ENCODE data around the gene OR10C1. TPM values are rescaled to one million over a fixed set of nuclear protein-coding genes. Genes with fewer than 3 reads are reported as not detected.

The OR10C1 gene
- total RNA-seq, 1 experiment from 2014 or later, result not detected

DNA sequence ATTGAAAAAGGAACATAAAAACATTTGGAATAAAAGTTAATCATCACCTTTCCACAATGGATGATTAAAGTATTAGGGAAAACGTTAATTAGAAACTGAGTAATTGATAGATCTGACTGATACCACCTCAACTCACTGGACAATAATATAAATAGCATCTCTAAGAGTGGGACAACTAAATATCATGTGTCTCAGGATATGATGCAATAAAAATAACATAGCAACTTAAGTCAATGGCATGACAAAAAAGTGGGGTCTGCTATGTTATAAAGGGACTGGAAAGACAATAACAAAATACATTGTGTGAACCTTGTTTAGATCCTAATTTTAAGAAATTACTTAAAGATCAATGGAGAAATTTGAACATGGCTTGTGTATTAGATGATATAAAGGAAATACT is 14.0 kb upstream of the OR10C1 start:
- Histone ChIP-seq H3K27ac (ENCODE audit: low read depth, low read length) (no peak overlapping the region), H3K27me3 (ENCODE audit: insufficient read depth, low read length) (peaks cover 2% of the 10 kb centered on the region; the same call in 1 of the 2 replicates), H3K4me3 (replicated peaks in 1 of 2; ENCODE audit: low read depth in 1 of 2, low read length in 2 of 2) (no peak overlapping the region), H4K20me1 (ENCODE audit: insufficient read depth) (no peaks in the 10 kb centered on the region), H3K4me2 (ENCODE audit: low read length) (no peak overlapping the region), H3K36me3 (ENCODE audit: control insufficient read depth in 1 of 2, insufficient read depth in 2 of 2, low read length in 2 of 2) (no peaks in the 10 kb centered on the region), H3K4me1 (ENCODE audit: control insufficient read depth in 1 of 2, insufficient read depth in 2 of 2, low read length in 2 of 2) (no peaks in the 10 kb centered on the region), H3K79me2 (ENCODE audit: insufficient read depth, low read length) (no peaks in the 10 kb centered on the region), H3K9me2 (ENCODE audit: insufficient read depth) (no peaks in the 10 kb centered on the region), H3K9me3 (ENCODE audit: control insufficient read depth in 1 of 2, insufficient read depth in 1 of 2, low read depth in 1 of 2, low read length in 2 of 2) (no peaks in the 10 kb centered on the region), H3K9ac (ENCODE audit: low read length) (no peak overlapping the region), H2AFZ (ENCODE audit: low read depth, low read length, poor library complexity, severe bottlenecking) (no peak overlapping the region)
- no peak for ATAC-seq
- ChIA-PET POLR2A (no interaction called here), CTCF (no interaction called here), RAD21 (ENCODE audit: low non-redundant PET in 1 of 2, low total read pairs in 2 of 2, uncharacterized antibody in 2 of 2, unreplicated experiment in 2 of 2) (no interaction called here)
- no peak for DNase-seq (ENCODE audit: low read depth, low spot score)
- intact Hi-C loops (cut with micrococcal nuclease), result no loop called here
- BruUV-seq (replicated peaks), result no TSS peak
- no peak for TF ChIP-seq EZH2phosphoT487 (IDR thresholded peaks at IDR 0.05; ENCODE audit: borderline replicate concordance)
- TF ChIP-seq, protein P1, sequence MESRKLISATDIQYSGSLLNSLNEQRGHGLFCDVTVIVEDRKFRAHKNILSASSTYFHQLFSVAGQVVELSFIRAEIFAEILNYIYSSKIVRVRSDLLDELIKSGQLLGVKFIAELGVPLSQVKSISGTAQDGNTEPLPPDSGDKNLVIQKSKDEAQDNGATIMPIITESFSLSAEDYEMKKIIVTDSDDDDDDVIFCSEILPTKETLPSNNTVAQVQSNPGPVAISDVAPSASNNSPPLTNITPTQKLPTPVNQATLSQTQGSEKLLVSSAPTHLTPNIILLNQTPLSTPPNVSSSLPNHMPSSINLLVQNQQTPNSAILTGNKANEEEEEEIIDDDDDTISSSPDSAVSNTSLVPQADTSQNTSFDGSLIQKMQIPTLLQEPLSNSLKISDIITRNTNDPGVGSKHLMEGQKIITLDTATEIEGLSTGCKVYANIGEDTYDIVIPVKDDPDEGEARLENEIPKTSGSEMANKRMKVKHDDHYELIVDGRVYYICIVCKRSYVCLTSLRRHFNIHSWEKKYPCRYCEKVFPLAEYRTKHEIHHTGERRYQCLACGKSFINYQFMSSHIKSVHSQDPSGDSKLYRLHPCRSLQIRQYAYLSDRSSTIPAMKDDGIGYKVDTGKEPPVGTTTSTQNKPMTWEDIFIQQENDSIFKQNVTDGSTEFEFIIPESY (IDR thresholded peaks at IDR 0.05; ENCODE audit: extremely low read depth, insufficient replicate concordance, low read length), result no peak
- TF ChIP-seq TCF7L2 (IDR thresholded peaks at IDR 0.05; ENCODE audit: borderline replicate concordance, extremely low read depth, insufficient read depth, insufficient read length), result no peak
- TF ChIP-seq POLR2AphosphoS5 (IDR thresholded peaks at IDR 0.05; ENCODE audit: low read depth, low read length), result no peak
- no peak for TF ChIP-seq CBX3 (IDR thresholded peaks at IDR 0.05; ENCODE audit: low read depth)
- TF ChIP-seq ZFX (IDR thresholded peaks at IDR 0.05), result no peak
- no peak for TF ChIP-seq CEBPB (IDR thresholded peaks at IDR 0.05; ENCODE audit: low read depth)
- TF ChIP-seq JUND (IDR thresholded peaks at IDR 0.05), result no peak
- TF ChIP-seq POLR2A (IDR thresholded peaks at IDR 0.05; ENCODE audit: borderline replicate concordance, extremely low read depth, insufficient read depth, insufficient read length), result no peak
- TF ChIP-seq FOSL1 (IDR thresholded peaks at IDR 0.05; ENCODE audit: low read depth), result no peak
- TF ChIP-seq ZNF274 (IDR thresholded peaks at IDR 0.05; ENCODE audit: low read depth, low read length), result no peak
- no peak for TF ChIP-seq SIN3A (IDR thresholded peaks at IDR 0.05; ENCODE audit: low read depth)
- no peak for TF ChIP-seq SP1 (IDR thresholded peaks at IDR 0.05; ENCODE audit: low read depth)
- TF ChIP-seq EGR1 (IDR thresholded peaks at IDR 0.05; ENCODE audit: low read depth), result no peak
- TF ChIP-seq ELF1 (IDR thresholded peaks at IDR 0.05; ENCODE audit: borderline replicate concordance, low read depth), result no peak
- no peak for TF ChIP-seq YY1 (IDR thresholded peaks at IDR 0.05; ENCODE audit: extremely low read depth, insufficient replicate concordance, low read depth, low read length)
- no peak for TF ChIP-seq SRF (IDR thresholded peaks at IDR 0.05; ENCODE audit: low read depth)
